Panc1 (cell line): ENCODE data around the gene AMY1C. TPM values are rescaled to one million over a fixed set of nuclear protein-coding genes. Genes with fewer than 3 reads are reported as not detected.

Experiments
- ATAC-seq: fragments of 200-7000 bp; cut with Tn5 transposase; 2 replicates; pipeline ENCODE4 v1.9.1; 2020; ENCODE audit warnings: mild to moderate bottlenecking, moderate library complexity
- BruUV-seq: library from RNA; stranded (reverse); fragments of 400-500 nt; replicated peaks from 2 replicates; lab custom pipeline; 2021; lab: Mats Ljungman, UMichigan
- CTCF ChIA-PET: fragments of 300-600 bp; sonication (Branson Sonifier 250); formaldehyde crosslinking; loops from one replicate; lab custom pipeline; 2022; ENCODE audit warnings: antibody characterized with exemption; lab: Charles Lee
- POLR2A ChIA-PET: fragments of 300-600 bp; sonication (Branson Sonifier 250); formaldehyde crosslinking; loops from one replicate; lab custom pipeline; 2022; ENCODE audit warnings: antibody characterized with exemption; lab: Charles Lee
- DNase-seq: peaks from one replicate; pipeline ENCODE4 v3.0.0-alpha.2; 2010; ENCODE audit warnings: low read depth, low spot score
- H3K27ac ChIP-seq: 2 replicates; pipeline ENCODE4 v1.5.1; 2011; ENCODE audit warnings: mild to moderate bottlenecking, low read length, inconsistent platforms
- H3K27me3 ChIP-seq: fragments of 200-500 bp; sonication (Bioruptor generic); 2 replicates; pipeline ENCODE4 v1.6.0; 2014; ENCODE audit warnings: low read length, inconsistent platforms; ENCODE audit not compliant: control insufficient read depth, insufficient read depth
- H3K36me3 ChIP-seq: fragments of 200-500 bp; sonication (Bioruptor generic); 2 replicates; pipeline ENCODE4 v1.5.1; 2014; ENCODE audit warnings: inconsistent platforms, mild to moderate bottlenecking, low read length, moderate library complexity; ENCODE audit not compliant: control insufficient read depth, insufficient read depth
- H3K4me1 ChIP-seq: 2 replicates; pipeline ENCODE4 v1.5.1; 2011; ENCODE audit warnings: inconsistent platforms, mild to moderate bottlenecking, low read length, moderate library complexity; ENCODE audit not compliant: control insufficient read depth, insufficient read depth
- H3K4me3 ChIP-seq, 2 experiments: 2 replicates each; pipeline ENCODE4 v1.5.1; 2011 to 2012; ENCODE audit warnings: low read depth in 2 of 2, low read length in 2 of 2, mild to moderate bottlenecking in 2 of 2, inconsistent platforms in 1 of 2, moderate library complexity in 1 of 2
- H3K9me3 ChIP-seq: fragments of 200-500 bp; sonication (Bioruptor generic); 2 replicates; pipeline ENCODE4 v1.5.1; 2014; ENCODE audit warnings: low read depth, mild to moderate bottlenecking, inconsistent platforms, low read length, moderate library complexity; ENCODE audit not compliant: control insufficient read depth, insufficient read depth
- POLR2AphosphoS5 ChIP-seq: IDR thresholded peaks from 2 replicates; pipeline ENCODE4 v1.6.1; 2012; ENCODE audit warnings: mild to moderate bottlenecking, low read depth, low read length, moderate library complexity
- SIN3A ChIP-seq: IDR thresholded peaks from 2 replicates; pipeline ENCODE4 v1.6.1; 2012; ENCODE audit warnings: low read depth, mild to moderate bottlenecking, low read length, moderate library complexity, borderline replicate concordance; ENCODE audit not compliant: insufficient read depth
- TCF7L2 ChIP-seq: IDR thresholded peaks from 2 replicates; pipeline ENCODE4 v1.6.1; 2011; ENCODE audit warnings: mild to moderate bottlenecking, low read depth, low read length, inconsistent platforms
- in situ Hi-C: cut with HindIII; loops from 2 replicates; pipeline ENCODE4 v1.10.0; 2016; ENCODE audit warnings: low sequenced_read_pairs, low pct_unique_long_range_greater_than_20kb
- intact Hi-C: fragments of 100-400 bp; cut with micrococcal nuclease; formaldehyde crosslinking; loops from one replicate; pipeline ENCODE4 v1.10.0; 2022; ENCODE audit not compliant: unreplicated experiment
- total RNA-seq: library from RNA; stranded (reverse); gene quantifications from one replicate; pipeline ENCODE4 v1.2.1, GENCODE V29; 2021; ENCODE audit not compliant: unreplicated experiment
- TF ChIP-seq, protein P1 (sequence below): fragments of 450-650 bp; IDR thresholded peaks from 2 replicates; pipeline ENCODE4 v1.5.1; 2017; ENCODE audit warnings: mild to moderate bottlenecking
- TF ChIP-seq, protein P2 (sequence below), 2 experiments: IDR thresholded peaks; 2 replicates each; pipeline ENCODE4 v1.6.1; 2011 to 2012; ENCODE audit warnings: low read depth in 2 of 2, control low read depth in 1 of 2, low read length in 1 of 2, mild to moderate bottlenecking in 1 of 2, moderate library complexity in 1 of 2; ENCODE audit not compliant: insufficient read depth in 1 of 2

Gene AMY1C
- total RNA-seq, 1 experiment from 2014 or later: not detected

DNA sequence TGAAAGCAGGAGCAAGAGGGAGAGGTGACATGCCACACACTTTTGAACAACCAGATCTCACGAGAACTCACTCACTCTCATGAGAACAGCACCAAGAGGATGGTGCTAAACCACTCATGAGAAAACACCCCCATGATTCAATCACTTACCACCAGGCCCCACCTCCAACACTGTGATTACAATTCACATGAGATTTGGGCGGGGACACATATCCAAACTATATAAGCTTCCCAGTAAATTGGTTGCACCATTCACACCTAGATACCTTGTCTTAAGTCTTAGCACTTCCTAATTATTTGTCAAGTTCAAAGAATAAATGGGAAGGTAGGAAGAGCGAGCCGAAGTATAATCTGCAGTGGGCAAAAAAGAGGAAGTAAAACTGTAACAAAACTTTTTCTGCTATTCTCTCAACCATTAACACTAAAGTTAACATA is 34.3 kb downstream of the AMY1C start:
- Histone ChIP-seq H3K36me3 (no peaks in the 10 kb centered on the region), H3K27ac (no peak overlapping the region), H3K4me1 (no peaks in the 10 kb centered on the region), H3K9me3 (no peaks in the 10 kb centered on the region), H3K4me3 (no peak overlapping the region), H3K27me3 (no peaks in the 10 kb centered on the region)
- TF ChIP-seq, protein P1, sequence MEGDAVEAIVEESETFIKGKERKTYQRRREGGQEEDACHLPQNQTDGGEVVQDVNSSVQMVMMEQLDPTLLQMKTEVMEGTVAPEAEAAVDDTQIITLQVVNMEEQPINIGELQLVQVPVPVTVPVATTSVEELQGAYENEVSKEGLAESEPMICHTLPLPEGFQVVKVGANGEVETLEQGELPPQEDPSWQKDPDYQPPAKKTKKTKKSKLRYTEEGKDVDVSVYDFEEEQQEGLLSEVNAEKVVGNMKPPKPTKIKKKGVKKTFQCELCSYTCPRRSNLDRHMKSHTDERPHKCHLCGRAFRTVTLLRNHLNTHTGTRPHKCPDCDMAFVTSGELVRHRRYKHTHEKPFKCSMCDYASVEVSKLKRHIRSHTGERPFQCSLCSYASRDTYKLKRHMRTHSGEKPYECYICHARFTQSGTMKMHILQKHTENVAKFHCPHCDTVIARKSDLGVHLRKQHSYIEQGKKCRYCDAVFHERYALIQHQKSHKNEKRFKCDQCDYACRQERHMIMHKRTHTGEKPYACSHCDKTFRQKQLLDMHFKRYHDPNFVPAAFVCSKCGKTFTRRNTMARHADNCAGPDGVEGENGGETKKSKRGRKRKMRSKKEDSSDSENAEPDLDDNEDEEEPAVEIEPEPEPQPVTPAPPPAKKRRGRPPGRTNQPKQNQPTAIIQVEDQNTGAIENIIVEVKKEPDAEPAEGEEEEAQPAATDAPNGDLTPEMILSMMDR: no peak
- TF ChIP-seq POLR2AphosphoS5: no peak
- TF ChIP-seq SIN3A: no peak
- TF ChIP-seq, protein P2, sequence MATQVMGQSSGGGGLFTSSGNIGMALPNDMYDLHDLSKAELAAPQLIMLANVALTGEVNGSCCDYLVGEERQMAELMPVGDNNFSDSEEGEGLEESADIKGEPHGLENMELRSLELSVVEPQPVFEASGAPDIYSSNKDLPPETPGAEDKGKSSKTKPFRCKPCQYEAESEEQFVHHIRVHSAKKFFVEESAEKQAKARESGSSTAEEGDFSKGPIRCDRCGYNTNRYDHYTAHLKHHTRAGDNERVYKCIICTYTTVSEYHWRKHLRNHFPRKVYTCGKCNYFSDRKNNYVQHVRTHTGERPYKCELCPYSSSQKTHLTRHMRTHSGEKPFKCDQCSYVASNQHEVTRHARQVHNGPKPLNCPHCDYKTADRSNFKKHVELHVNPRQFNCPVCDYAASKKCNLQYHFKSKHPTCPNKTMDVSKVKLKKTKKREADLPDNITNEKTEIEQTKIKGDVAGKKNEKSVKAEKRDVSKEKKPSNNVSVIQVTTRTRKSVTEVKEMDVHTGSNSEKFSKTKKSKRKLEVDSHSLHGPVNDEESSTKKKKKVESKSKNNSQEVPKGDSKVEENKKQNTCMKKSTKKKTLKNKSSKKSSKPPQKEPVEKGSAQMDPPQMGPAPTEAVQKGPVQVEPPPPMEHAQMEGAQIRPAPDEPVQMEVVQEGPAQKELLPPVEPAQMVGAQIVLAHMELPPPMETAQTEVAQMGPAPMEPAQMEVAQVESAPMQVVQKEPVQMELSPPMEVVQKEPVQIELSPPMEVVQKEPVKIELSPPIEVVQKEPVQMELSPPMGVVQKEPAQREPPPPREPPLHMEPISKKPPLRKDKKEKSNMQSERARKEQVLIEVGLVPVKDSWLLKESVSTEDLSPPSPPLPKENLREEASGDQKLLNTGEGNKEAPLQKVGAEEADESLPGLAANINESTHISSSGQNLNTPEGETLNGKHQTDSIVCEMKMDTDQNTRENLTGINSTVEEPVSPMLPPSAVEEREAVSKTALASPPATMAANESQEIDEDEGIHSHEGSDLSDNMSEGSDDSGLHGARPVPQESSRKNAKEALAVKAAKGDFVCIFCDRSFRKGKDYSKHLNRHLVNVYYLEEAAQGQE (IDR thresholded peaks at IDR 0.05; ENCODE audit: insufficient read depth in 1 of 2, low read depth in 2 of 2, low read length in 1 of 2): no peak
- TF ChIP-seq TCF7L2: no peak
- intact Hi-C loops (no loop called here), in situ Hi-C loops (no loop called here)
- DNase-seq: no peak
- ATAC-seq: no peak
- BruUV-seq: no TSS peak
- CTCF ChIA-PET: no interaction called here
- POLR2A ChIA-PET: no interaction called here

DNA sequence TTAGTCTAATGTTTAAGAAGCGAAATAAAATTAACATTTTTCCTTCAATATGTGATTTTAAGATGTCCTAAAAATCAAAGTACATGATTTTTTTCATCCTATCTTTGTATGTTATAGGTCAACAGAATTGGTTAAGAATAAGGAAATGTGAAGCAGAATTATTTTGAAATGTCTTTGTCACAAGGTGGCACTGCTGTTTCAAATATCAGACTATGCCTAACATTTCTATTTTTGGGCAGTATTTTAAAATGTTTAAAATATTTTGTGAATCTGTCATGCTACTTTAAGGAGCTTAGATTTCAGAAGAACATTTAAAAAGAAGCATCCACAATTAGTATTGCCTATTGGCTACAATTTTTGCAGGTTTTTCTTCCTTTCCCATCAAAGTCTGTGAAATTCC is 38.7 kb downstream of the AMY1C start:
- TF ChIP-seq POLR2AphosphoS5 (no peak), TCF7L2 (no peak)
- TF ChIP-seq, protein P1: peak; percentile 42; the same call in 1 of the 2 replicates
- Histone ChIP-seq H3K27me3 (no peaks in the 10 kb centered on the region), H3K4me3 (no peak overlapping the region), H3K36me3 (no peaks in the 10 kb centered on the region), H3K9me3 (no peaks in the 10 kb centered on the region), H3K4me1 (no peaks in the 10 kb centered on the region), H3K27ac (no peak overlapping the region)
- POLR2A ChIA-PET: no interaction called here
- CTCF ChIA-PET: no interaction called here
- no peak for ATAC-seq
- in situ Hi-C loops (no loop called here), intact Hi-C loops (loop anchor here (2.0 kb wide), 1 partner anchor 344 kb away; no protein-coding TSS in a partner anchor)
- no peak for DNase-seq
- no TSS peak for BruUV-seq
